ENCODE measurements around the gene GAS5.
"Not testable (repeated sequence)": the region's sequence is repeated elsewhere in the genome, so short reads cannot be mapped to it uniquely, and the experiment has no call there.

GAS5 gene

DNA sequence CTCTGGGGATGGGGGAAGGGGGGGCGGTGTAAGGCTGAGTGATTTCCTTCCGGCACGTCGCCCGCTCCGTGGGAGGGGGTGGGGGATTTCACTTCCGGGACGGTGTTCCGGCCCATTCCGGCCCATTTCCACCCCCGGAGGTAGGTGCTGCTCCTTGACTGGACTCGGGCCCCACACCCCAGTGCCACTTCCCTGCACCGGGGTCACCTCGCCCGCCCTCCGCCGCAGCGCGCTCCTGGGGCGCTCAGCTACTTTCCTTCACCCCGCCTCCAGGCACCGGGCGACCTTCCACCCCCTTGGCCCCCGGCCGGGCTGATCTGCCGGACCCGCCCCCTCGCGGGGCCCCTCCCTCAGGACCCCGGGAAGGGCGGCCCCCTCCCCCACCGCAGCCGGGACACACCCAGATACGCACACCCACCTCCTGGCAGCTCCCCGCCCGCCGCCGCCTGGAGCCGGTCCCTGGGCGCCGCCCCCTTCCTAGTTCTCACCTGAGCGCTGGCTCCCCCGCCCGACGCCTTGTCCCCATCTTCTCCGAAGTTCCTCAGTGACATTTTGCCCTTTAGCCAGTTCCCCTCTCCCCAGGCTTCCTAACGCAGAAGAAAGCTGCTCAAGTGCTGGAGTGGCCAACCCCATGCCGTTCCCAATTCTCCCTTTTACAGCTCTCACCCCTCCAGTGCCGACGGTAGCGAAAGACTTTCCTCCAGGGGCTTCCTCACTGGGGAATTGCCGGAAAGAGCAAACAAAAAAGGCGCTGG is 654 bp upstream of the GAS5 start, which contains the start of gene ZBTB37:
Gene ZBTB37, plus strand, starts transcription at position 115 of the 755 bp plus-strand sequence. CDS start 1,846 bp downstream, outside the sequence.
- DNase-seq, result peak; percentile 95

GRCh38 chr1:173867141-173867752 is 542 bp downstream of the GAS5 start:
- peak; percentile 79 for DNase-seq

DNA sequence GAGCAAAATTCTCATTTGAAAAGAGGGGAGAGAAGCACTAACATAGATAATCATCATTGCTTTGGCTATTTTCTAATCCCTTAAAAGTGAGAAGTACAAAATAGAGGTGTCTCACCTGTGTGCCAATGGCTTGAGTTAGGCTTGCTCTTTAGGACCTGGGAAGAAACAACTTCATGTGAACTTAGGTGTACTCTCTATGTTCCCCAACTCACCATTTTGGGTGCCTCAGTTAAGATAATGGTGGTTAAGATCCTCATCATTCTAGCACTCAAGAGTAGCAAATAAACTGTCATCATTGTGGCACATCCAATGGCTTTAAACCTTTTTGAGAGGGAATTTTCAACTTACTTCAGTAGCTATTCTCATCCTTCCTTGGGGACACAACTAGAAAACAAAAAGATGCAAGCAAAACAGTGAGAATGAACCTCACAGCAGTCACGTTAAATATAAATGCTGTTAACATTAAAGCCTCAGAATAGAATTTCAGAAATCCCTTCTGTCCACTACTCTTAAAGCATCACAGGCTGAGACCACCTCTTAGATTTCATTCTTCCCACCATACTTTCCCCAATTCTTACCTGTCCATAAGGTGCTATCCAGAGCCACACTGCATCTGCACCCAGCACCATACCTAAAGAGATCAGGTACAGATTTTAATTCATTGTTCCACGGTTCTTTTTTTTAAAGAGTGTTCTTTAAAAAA is 1.2 kb downstream of the GAS5 start:
- DNase-seq, result peak; percentile 22

DNA sequence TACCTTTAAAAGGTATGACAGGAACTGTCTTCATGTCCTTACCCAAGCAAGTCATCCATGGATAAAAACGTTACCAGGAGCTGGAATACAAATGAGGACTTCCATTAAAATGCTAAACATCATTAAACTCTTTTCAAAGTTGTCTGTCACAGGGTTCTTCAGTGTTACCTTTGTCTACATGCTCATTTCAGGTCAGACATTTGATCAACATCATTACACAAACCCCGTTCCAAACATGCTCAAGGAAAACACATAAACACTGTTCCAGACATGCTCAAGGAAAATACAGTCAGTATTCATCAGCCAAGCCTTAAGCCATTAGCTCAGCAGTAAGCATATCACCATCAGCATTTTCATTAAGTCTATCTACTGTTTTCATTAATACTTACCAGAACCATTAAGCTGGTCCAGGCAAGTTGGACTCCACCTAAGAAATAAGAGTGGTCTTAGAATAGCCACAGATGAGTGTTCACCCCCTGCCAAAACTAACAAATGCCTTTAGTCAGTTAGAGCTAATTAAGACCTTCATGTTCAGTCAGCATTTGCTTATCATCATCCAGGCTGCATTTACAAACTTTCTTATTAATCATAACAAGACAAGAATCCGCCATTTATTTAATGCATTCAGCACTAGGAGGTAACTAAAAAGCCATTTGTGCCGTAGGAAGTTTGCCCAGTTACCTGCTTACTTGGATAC is 2.2 kb downstream of the GAS5 start:
- peak; percentile 32 for DNase-seq

GRCh38 chr1:173864179-173864867 is 3.5 kb downstream of the GAS5 start:
- DNase-seq, result peak; percentile 52

DNA sequence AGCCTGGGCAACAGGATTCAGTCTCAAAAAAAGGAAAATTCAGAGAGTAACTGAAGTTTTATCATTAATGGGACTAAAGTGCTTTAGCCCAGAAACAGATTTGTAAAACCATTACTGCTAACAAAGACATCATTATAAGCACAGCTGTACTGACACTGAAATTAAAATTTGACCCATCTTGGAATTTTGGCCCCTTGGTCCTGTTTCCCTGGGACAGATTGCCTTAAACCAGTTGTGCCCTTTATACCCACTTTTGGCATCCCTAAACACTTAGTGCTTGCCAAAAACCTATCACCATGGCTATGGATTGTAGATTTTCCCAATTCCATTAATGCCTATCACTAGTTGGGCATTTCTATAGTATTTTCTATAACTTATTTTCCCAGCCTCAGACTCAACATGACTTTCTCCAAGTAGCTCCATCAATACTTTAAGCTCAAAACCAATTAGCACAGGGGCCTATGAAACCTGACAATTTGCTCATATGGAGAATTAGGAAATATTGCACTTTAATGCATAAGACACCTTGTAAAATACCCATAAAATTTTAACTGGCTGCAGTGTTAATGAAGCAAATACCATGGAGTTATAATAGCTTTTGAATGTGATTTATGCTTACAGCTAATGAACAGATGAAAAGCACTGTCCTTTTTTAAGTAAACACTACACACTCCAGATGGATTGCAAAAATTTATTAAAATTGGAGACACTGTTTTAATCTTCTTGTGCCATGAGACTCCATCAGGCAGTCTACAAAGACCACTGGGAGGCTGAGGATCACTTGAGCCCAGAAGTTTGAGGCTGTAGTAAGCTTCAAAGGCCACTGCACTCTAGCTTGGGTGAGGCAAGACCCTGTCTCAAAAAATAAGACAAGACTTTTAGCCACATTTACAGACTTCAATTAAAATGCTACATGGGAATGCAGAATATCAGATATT is 4.3 kb downstream of the GAS5 start:
- peak; percentile 38 for DNase-seq

- peak; percentile 61 for DNase-seq
Observed at GRCh38 chr1:173862769-173863223, 5.0 kb downstream of the GAS5 start.

DNA sequence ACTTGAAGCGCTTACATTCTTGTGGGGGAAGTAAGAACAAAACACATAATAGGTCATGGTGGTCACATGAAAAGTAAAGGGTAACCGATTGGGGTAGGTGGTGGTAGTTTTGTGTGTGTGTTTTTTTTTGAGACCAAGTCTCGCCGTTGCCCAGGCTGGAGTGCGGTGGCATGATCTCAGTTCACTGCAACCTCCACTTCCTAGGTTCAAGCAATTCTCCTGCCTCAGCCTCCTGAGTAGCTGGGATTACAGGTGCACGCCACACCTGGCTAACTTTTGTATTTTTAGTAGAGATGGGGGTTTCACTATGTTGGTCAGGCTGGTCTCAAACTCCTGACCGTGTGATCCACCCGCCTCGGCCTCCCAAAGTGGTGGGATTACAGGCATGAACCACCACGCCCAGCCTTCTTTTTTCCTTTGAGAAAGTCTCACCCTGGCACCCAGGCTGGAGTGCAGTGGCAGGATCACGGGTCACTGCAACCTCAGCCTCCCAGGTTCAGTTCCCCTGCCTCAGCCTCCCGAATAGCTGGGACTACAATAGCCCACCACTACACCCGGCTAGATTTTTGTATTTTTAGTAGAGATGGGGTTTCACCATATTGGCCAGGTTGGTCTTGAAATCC is 5.5 kb downstream of the GAS5 start:
- peak; percentile 55 for DNase-seq

- peak; percentile 58 for DNase-seq
Observed at GRCh38 chr1:173861731-173862145, 6.1 kb downstream of the GAS5 start.

GRCh38 chr1:173860065-173860464 is 7.7 kb downstream of the GAS5 start:
- no peak for DNase-seq

DNA sequence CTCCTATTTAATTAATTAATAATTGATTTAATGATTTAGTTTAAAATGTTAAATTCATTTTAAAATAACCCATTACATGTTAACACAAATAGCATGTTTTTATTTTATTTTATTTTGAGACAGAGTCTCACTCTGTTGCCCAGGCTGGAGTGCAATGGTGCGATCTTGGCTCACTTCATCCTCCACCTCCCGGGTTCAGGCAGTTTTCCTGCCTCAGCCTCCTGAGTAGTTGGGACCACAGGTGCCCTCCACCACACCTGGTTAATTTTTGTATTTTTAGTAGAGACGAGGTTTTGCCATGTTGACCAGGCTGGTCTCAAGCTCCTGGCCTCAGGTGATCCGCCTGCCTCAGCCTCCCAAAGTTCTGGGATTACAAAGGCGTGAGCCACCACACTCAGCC is 8.2 kb downstream of the GAS5 start:
- not testable (repeated sequence) for DNase-seq

DNA sequence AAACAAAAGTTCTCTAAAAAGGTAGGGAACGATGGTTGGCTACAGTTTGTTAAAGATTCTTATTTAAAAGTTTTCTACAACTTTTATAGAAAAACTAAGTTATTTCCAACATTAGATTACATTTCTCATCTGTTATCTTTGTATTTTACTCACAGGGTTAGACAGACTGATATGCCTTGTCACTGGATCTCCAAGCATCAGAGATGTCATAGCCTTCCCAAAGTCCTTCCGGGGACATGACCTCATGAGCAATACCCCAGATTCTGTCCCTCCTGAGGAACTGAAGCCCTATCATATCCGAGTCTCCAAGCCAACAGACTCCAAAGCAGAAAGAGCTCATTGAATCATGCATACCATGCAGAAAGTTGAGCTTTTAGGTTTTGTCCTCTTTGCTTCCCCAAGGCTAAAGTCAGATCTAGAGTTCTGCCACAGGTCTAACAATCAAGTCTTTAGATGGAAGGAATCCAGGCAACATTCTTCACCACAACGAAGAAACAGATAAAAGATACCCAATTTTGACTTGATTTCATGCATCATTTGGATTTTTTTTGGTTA is 10.3 kb downstream of the GAS5 start:
- no peak for DNase-seq

GRCh38 chr1:173856903-173857302 is 10.9 kb downstream of the GAS5 start:
- DNase-seq, result peak; percentile 61

DNA sequence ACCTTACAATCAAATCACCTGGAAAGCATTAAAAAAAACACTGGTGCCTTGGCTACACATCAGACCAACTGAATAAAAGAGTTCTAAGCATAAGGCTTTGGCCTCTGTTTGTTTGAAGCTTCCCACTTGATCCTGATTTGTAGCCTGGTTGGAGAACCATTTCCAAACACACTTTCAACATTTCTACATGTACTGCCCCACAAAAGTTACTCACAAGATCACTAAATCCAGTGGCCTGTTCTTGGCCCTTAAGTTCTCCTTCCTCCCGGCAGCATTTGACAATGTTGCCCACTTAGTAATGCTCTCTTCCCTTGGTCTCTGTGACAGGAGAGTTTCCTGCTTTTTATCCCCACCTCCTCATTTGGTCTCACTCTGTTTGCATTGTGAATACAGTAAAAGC is 11.8 kb downstream of the GAS5 start:
- no peak for DNase-seq

GRCh38 chr1:173853074-173853473 is 14.7 kb downstream of the GAS5 start:
- DNase-seq, result peak; percentile 14

DNA sequence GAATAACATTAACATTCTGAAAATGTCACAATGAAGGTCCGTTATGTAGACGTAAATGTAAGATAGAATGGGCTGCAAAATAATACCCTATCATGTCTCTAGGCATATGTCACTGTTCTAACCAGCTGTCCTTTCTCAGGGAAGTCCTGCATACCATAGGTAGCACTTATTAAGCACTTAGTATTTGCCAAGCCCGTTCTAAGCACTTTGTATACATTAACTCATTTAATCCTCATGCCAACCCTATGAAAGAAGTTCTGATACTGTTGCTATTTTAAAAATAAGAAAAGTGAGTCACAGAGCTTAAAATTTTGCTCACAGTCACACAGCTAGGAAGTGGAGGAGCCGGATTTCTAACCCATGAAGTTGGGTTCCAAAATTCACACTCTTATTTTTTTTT is 15.7 kb downstream of the GAS5 start:
- DNase-seq, result no peak

DNA sequence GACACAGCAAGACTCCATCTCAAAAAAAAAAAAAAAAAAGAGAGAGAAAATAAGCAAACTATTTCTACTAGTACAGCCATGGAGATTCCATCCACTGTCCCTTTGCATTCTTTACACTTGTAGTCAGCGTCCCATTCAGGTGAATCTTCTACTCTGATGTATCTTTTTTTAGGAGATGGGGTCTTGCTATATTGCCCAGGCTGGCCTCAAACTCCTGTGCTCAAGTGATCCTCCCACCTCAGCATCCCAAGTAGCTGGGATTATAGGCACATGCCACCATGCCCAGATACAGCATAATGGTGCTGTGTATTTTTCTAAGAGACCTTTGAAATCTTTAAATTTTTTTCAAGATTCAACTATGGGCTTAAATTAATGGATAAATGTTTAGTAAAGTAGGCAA is 35.0 kb downstream of the GAS5 start:
- no peak for DNase-seq

DNA sequence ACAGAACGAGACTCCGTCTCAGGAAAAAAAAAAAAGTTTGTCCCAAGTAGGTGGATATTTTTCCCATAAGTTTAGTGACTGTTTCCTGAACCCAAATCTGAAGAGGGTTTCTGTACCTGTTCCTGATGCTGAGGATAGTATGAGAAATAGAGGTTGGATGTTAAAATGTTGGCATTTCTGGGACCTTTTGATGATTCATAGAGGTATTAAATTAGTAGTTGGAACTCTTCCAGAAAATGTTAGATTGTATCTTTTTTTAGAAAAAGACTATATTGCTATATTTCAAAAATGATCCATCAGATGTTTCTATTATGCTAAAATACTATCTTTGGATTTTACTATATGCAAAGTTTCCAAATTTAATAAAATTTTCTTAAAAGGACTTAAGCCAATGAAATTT is 40.2 kb downstream of the GAS5 start:
- no peak for DNase-seq

GRCh38 chr1:173824315-173825081 is 43.3 kb downstream of the GAS5 start, which contains the start of the genes CENPL and DARS2:
Gene CENPL, minus strand, starts transcription at chr1:173824883. Its CDS starts 13,584 bp downstream, at chr1:173811299.
Gene DARS2, plus strand, starts transcription at chr1:173824673. Its CDS starts 557 bp downstream, at chr1:173825230.
- peak; percentile 99 for DNase-seq

All from DMS53 (cell line).